Measurements from ENCODE around the gene HCLS1. TPM values are rescaled to one million over a fixed set of nuclear protein-coding genes. Genes with fewer than 3 reads are reported as not detected.

HCLS1 gene
- total and polyA plus RNA-seq, 2 of the 8 experiments (the other 6 are each of a cell fraction or from before 2014, with no cell fraction given), result 0.53 to 1.3 TPM

DNA sequence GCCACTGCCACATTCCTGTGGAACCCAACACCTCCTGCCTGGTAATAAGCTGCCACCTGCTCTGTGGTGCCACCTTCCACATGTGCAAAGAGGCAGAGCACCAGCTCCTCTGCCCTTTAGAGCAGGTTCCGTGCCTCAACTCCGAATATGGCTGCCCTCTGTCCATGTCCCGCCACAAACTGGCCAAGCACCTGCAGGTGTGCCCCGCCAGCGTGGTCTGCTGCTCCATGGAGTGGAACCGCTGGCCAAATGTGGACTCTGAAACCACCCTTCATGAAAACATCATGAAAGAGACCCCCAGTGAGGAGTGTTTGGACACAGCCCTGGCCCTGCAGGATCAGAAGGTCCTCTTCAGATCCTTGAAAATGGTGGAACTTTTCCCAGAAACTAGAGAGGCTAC, 39.2 kb downstream of the HCLS1 start:
- Histone ChIP-seq H4K5ac (ENCODE audit: insufficient read length, low read depth, low read length) (no peak overlapping the region), H2BK15ac (ENCODE audit: low read length) (no peak overlapping the region), H3K56ac (replicated peaks; ENCODE audit: insufficient read length, low read depth, low read length) (no peak overlapping the region), H2BK12ac (ENCODE audit: low read depth, low read length) (no peak overlapping the region), H3K27me3 (replicated peaks in 1 of 4; ENCODE audit: control insufficient read depth in 3 of 4, extremely low read depth in 1 of 4, insufficient read depth in 3 of 4, low read length in 3 of 4) (no peaks in the 10 kb centered on the region), H3K27ac (ENCODE audit: low read depth, low read length) (no peak overlapping the region), H3K4me2 (ENCODE audit: insufficient read depth in 1 of 2, low read depth in 2 of 2, low read length in 2 of 2) (no peak overlapping the region), H3K18ac (ENCODE audit: extremely low read depth, low read length) (no peak overlapping the region), H3K4me3 (ENCODE audit: extremely low read depth in 1 of 4, insufficient read depth in 2 of 4, low read depth in 3 of 4, low read length in 4 of 4) (no peak overlapping the region), H3K79me1 (ENCODE audit: low read depth, low read length) (no peaks in the 10 kb centered on the region), H2BK5ac (ENCODE audit: low read depth, low read length) (no peak overlapping the region), H4K20me1 (replicated peaks in 1 of 2; ENCODE audit: control insufficient read depth in 1 of 2, insufficient read depth in 2 of 2, low read length in 2 of 2) (no peaks in the 10 kb centered on the region), H2BK20ac (ENCODE audit: low read length) (0 out of 2 replicates have a peak overlapping the region, but pooled peaks have one; percentile 36), H3K4ac (replicated peaks; ENCODE audit: insufficient read length, low read depth, low read length) (no peak overlapping the region), H2AK5ac (ENCODE audit: low read depth, low read length) (no peak overlapping the region), H2AFZ (ENCODE audit: low read length) (no peak overlapping the region), H3K23ac (ENCODE audit: insufficient read length) (no peak overlapping the region), H3K9ac (replicated peaks in 1 of 4; ENCODE audit: extremely low read depth in 1 of 4, low read depth in 3 of 4, low read length in 3 of 4) (no peak overlapping the region), H3K23me2 (ENCODE audit: low read depth, low read length) (no peaks in the 10 kb centered on the region), H3K4me1 (replicated peaks in 1 of 4; ENCODE audit: control insufficient read depth in 3 of 4, insufficient read depth in 4 of 4, low read length in 3 of 4) (peaks cover 0 to 4% (median 0%) of the 10 kb centered on the region in 4 experiments; a peak in 2 of 7 replicates), H3K79me2 (ENCODE audit: control insufficient read depth in 1 of 2, insufficient read depth in 2 of 2, low read length in 2 of 2) (no peaks in the 10 kb centered on the region), H2BK120ac (replicated peaks; ENCODE audit: low read depth, low read length) (no peak overlapping the region), H4K8ac (ENCODE audit: extremely low read depth, insufficient read depth, low read length) (no peak overlapping the region), H3K36me3 (ENCODE audit: control insufficient read depth in 2 of 4, insufficient read depth in 4 of 4, low read length in 3 of 4) (no peaks in the 10 kb centered on the region), H3K9me3 (ENCODE audit: insufficient read depth in 2 of 2, low read depth in 1 of 2, low read length in 1 of 2) (no peaks in the 10 kb centered on the region), H4K91ac (replicated peaks; ENCODE audit: insufficient read length, low read length) (no peak overlapping the region), H3K14ac (ENCODE audit: insufficient read length) (no peak overlapping the region)
- ChIA-PET CTCF (ENCODE audit: partially characterized antibody) (no interaction called here), POLR2A (ENCODE audit: partially characterized antibody) (no interaction called here)
- no peak for DNase-seq (ENCODE audit: low read depth in 1 of 2, low spot score in 2 of 2)
- no peak for TF ChIP-seq SRF (IDR thresholded peaks at IDR 0.05; ENCODE audit: low read depth, low read length)
- TF ChIP-seq, protein P1, sequence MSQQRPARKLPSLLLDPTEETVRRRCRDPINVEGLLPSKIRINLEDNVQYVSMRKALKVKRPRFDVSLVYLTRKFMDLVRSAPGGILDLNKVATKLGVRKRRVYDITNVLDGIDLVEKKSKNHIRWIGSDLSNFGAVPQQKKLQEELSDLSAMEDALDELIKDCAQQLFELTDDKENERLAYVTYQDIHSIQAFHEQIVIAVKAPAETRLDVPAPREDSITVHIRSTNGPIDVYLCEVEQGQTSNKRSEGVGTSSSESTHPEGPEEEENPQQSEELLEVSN (IDR thresholded peaks at IDR 0.05), result 0 out of 2 replicates have a peak, but pooled peaks have one; percentile 33
- 100% methylated on average over 6 of the region's 6 CpGs; no CpG with 5 or more reads in 1 of the 2 experiments for WGBS, 2 experiments (ENCODE audit: extremely low coverage in 1 of 2, insufficient coverage in 1 of 2, insufficient read length in 1 of 2, insufficient replicate concordance in 2 of 2, low coverage in 1 of 2, low lambda C conversion rate in 2 of 2, missing lambda C conversion rate in 1 of 2)
- no peak for FAIRE-seq
